NB4 (cell line): ENCODE measurements around the gene GABRR3.

Experiments used
- CTCF ChIP-seq: IDR thresholded peaks from one replicate; pipeline ENCODE4 v1.5.1; 2012; ENCODE audit warnings: low read depth, low read length
- MAX ChIP-seq: IDR thresholded peaks from 2 replicates; pipeline ENCODE4 v1.6.1; 2011; ENCODE audit warnings: low read depth, low read length
- POLR2A ChIP-seq: IDR thresholded peaks from 2 replicates; pipeline ENCODE4 v1.6.1; 2011; ENCODE audit warnings: mild to moderate bottlenecking; ENCODE audit not compliant: insufficient read length; ENCODE audit errors: extremely low read depth

- TF ChIP-seq POLR2A = no peak
- no peak for TF ChIP-seq CTCF
- TF ChIP-seq MAX = no peak
Observed at GRCh38 chr3:97938444-97938843, 96.7 kb downstream of the GABRR3 start.
